HG02678 (cell line): ENCODE measurements around the gene GINS1.

ENCODE experiments used
- ATAC-seq: cut with Tn5 transposase; IDR thresholded peaks from one replicate; pipeline ENCODE4 v1.9.1; 2021; ENCODE audit warnings: mild to moderate bottlenecking, moderate library complexity; ENCODE audit not compliant: unreplicated experiment

The GINS1 gene

DNA sequence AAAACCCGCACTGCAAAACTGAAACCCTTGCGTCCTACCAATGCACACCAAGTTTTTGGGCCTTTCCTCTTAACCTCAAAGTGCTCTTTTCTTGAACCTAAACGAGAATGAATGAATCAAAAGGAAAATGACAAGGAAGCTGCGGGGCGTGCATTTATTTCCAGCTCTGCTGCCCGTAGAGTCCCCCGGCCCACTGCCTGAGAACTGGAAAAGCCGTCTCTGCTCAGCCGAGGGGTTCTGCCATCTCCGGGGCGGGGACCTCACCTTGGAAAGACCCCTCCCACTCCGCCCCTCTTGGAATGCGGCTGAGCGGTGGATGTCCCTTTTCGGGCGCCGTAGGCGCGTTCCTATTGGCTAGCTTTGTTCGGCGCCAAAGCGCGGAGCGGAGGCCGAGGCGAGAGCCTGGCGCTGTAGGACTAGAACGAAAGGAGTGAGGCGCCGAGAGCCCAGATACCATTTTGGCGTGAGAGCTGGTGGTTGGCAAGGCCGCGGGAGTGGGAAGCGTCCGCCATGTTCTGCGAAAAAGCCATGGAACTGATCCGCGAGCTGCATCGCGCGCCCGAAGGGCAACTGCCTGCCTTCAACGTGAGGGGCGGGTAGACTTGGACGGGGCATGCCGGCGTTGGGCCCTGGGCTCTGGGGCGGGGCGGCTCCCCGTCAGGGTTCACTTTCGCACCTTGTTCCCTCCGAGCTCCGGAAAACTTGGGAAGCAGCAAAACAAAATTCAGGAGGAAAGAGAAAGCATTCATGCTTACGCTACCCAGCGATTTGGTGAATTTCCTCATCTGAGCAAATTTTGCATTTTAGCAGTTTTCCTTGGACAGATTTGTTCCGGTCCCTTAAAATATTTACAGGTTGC, at the start of gene GINS1:
Gene GINS1, plus strand, starts transcription at position 363 of the 859 bp plus-strand sequence. Its CDS starts 148 bp downstream, at position 511.
- peak; percentile 88 for ATAC-seq

- ATAC-seq = peak; percentile 75
Observed at GRCh38 chr20:25360631-25361286, 46.7 kb upstream of the GINS1 start.

GRCh38 chr20:25361287-25361683, 46.2 kb upstream of the GINS1 start:
- peak; percentile 15 for ATAC-seq

DNA sequence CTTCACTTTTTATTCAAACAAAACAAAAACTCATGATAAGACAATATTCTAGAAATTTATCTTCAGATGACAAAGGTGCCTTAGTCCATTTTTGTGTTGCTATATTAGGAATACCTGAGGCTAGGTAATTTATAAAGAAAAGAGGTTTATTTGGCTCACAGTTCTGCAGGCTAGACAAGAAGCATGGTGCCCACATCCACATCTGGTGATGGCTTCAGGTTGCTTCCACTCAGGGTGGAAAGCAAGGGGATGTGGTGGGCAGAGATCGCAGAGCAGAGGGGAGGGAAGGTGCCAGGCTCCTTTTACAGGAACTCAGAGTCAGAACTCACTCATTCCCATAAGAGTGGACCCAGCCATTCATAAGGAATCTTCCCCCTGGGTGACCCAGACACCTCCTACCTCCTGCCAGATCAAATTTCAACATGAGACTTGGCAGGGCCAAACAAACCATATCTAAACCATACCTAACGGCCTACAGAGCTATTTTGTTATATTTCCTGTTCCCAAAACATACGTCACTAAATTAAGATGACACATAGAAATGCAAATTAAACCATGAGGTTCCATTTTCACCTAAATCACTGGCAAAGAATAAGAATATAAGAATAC, 43.2 kb upstream of the GINS1 start:
- ATAC-seq = no peak

DNA sequence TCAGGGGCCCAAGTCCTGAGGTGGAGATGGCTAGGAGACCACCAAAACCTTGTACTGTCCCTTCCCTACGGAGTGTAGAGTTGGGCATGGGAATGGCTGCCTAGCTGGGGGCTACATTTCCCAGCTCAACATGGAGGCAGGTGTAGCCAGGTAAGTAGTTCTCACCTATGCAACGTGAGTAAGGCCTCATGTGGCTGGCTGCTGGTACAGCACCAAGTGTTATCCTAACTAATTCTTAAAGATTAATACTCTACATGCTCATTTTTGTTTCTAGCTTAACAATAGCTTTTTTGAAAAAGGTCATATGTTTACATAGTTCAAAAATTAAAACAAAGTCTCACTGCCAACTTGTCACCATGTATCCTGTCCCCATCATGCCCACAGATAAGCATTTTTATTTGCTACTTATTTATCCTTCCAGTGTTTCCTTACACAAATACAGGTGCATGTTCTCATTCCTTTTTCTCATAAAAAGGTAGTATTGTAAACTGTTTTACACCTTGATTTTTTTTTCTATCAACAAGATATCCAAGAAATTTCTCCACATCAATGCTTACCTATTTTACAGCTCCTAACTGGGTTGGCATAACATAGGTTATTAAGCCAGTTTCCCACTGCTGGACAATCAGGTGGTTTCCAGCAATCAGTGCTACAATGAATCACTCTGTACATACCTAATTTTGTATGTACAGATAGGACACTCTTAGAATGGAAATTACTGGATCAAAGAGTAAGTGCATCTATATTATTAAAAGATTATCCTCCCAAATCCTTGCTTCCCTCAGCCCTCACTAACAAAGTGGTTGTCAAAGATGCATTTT, 42.4 kb upstream of the GINS1 start:
- ATAC-seq = no peak

GRCh38 chr20:25368526-25368925, 38.9 kb upstream of the GINS1 start:
- no peak for ATAC-seq

- no peak for ATAC-seq
Observed at GRCh38 chr20:25368976-25369375, 38.5 kb upstream of the GINS1 start.

DNA sequence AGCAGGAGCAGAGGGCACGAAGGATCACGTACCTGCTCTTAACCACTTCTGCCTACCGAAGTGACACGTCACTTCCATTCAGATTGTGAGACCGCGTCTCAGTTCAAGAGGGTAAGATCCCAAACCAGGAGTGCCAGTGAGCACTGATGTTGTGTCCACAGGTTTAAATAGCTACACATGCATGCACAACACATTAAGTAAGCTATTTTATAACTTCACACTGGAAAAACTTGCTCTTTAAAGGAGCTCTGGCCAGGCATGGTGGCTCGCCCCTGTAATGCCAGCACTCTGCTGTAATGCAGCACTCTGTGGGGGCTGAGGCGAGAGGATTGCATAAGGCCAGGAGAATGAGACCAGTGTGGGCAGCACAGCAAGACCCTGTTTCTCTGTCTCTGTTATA, 37.9 kb upstream of the GINS1 start:
- ATAC-seq = no peak

GRCh38 chr20:25369971-25370370, 37.5 kb upstream of the GINS1 start:
- no peak for ATAC-seq

GRCh38 chr20:25372584-25373336, 34.7 kb upstream of the GINS1 start:
- no peak for ATAC-seq

GRCh38 chr20:25374842-25375241, 32.6 kb upstream of the GINS1 start:
- ATAC-seq = no peak

- no peak for ATAC-seq
Observed at GRCh38 chr20:25376236-25376635, 31.2 kb upstream of the GINS1 start.

DNA sequence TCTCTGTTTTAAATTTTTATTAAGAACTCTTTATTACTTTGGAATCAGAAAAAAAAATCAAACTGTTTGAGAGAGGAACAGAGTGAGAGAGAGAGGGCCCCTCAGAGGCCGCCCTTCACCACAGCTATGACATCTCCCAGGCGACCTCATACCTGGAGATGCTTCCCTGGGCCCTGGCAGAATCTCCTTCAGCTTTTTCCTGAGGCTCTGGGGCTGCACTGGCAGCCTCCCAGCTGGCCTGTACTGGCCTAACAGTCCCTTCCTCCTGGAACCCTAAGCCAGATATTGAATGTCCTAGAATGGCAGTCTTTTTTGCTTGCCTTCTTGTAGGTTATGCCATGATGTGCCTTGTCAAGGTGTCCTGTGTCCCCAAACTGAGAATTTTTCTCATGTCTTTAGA, 30.6 kb upstream of the GINS1 start:
- no peak for ATAC-seq

- ATAC-seq = no peak
Observed at GRCh38 chr20:25378189-25378883, 29.1 kb upstream of the GINS1 start.

GRCh38 chr20:25378884-25379733, 28.4 kb upstream of the GINS1 start:
- ATAC-seq = no peak

- no peak for ATAC-seq
Observed at GRCh38 chr20:25380945-25381614, 26.4 kb upstream of the GINS1 start.

- ATAC-seq = no peak
Observed at GRCh38 chr20:25382704-25383370, 24.6 kb upstream of the GINS1 start.

DNA sequence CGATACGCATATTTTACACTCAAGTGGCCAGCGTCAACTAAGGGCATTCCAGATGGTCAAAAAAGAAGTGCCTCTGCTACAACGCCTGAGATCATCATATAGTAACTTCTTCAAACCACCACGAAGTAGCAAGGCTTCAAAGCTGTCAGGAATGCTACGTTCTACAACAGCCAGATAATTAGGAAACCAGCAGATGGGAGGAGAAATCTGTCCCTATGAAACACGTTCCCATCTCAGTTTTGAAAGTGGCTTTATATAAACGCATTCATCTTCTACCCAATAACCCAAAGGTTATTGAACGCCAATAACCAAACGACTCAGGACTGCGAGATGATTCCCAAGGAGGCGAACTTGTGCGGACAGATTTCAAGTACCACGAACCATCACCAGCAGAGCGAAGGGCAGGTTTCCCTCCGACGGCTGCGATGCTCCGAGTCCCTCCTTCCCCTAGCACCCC, 18.0 kb upstream of the GINS1 start:
- ATAC-seq = no peak
